ENCODE data around the gene HIP1.

The HIP1 gene

DNA sequence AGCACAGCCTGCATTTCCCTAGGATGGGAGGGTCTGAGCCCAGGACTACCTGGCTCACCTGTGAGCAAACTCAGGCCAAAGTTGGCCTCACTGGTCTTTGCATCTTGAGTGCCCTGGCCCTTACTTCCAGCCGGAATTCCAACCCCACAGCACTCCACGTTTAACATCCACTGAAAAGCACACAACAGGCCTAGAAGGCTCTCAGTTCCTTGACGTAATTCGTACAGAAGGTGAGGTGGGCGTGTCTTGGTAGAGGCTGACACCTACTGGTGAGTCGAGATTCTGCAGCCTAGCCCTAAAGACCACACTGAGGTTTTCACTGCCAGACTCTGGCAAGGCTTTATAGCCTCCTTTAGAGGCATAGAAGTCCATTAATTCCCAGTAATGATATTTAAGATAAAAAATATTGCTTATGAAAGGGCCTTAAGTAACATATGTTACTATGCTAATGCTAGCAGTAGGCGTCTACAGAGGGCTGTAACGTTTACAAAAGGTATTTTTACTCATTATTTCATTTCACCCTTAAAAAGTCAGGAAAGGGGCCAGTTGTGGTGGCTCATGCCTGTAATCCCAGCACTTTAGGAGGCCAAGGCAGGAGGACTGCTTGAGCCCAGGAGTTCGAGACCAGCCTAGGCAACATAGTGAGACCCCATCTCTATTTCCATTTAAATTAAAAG is 95.8 kb downstream of the HIP1 start:
- 0 out of 2 replicates have a peak, but pooled peaks cover 3% of the 10 kb centered on the region for H3K27me3 ChIP-seq (ENCODE audit: insufficient read depth, low read length)
- H2AFZ ChIP-seq (ENCODE audit: low read length): no peak overlapping the region
- no peaks in the 10 kb centered on the region for H3K36me3 ChIP-seq (ENCODE audit: insufficient read depth, low read length)
- peaks cover 10% of the 10 kb centered on the region for H3K4me1 ChIP-seq (ENCODE audit: insufficient read depth, low read length, severe bottlenecking)
- TF ChIP-seq, protein P1, sequence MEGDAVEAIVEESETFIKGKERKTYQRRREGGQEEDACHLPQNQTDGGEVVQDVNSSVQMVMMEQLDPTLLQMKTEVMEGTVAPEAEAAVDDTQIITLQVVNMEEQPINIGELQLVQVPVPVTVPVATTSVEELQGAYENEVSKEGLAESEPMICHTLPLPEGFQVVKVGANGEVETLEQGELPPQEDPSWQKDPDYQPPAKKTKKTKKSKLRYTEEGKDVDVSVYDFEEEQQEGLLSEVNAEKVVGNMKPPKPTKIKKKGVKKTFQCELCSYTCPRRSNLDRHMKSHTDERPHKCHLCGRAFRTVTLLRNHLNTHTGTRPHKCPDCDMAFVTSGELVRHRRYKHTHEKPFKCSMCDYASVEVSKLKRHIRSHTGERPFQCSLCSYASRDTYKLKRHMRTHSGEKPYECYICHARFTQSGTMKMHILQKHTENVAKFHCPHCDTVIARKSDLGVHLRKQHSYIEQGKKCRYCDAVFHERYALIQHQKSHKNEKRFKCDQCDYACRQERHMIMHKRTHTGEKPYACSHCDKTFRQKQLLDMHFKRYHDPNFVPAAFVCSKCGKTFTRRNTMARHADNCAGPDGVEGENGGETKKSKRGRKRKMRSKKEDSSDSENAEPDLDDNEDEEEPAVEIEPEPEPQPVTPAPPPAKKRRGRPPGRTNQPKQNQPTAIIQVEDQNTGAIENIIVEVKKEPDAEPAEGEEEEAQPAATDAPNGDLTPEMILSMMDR (IDR thresholded peaks at IDR 0.05; ENCODE audit: low read length): peak; percentile 97
- no peak for TF ChIP-seq EZH2 (IDR thresholded peaks at IDR 0.05; ENCODE audit: borderline replicate concordance, low read length)
- no peaks in the 10 kb centered on the region for H3F3A ChIP-seq (ENCODE audit: insufficient read depth, low read length)
- peaks cover 8% of the 10 kb centered on the region for H3K9me3 ChIP-seq (ENCODE audit: low read length)
- no peaks in the 10 kb centered on the region for H3K9me2 ChIP-seq (ENCODE audit: low read depth, low read length)
- no peak overlapping the region for H3K4me3 ChIP-seq (ENCODE audit: low read depth, low read length, poor library complexity, severe bottlenecking)
- H3K27ac ChIP-seq (ENCODE audit: low read depth, low read length, poor library complexity, severe bottlenecking): no peak overlapping the region
- no peaks in the 10 kb centered on the region for H4K20me1 ChIP-seq (ENCODE audit: insufficient read depth, low read length)
- H3K79me2 ChIP-seq (ENCODE audit: insufficient read depth, low read length): no peaks in the 10 kb centered on the region
- H3K4me2 ChIP-seq (ENCODE audit: low read length): no peak overlapping the region
- H3K9ac ChIP-seq (ENCODE audit: low read length): no peak overlapping the region

DNA sequence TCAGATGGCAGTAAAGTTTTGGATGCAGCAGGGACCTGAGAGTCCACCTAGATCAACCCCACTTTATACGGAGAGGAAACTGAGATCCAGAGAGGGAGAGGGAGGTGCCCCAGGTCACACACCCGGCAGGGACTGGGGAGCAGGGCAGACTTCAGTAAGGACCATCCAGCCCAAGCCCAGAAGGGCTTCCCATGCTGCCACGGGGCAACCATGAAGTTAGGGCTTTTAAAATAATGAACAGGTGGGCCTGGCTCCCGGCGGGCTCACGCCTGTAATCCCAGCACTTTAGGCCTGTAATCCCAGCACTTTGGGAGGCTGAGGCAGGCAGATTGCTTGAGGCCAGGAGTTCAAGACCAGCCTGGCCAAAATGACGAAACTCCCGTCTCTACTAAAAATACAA is 98.5 kb downstream of the HIP1 start:
- Histone ChIP-seq H3K9me3 (ENCODE audit: low read length) (peaks cover 8% of the 10 kb centered on the region), H3K27ac (ENCODE audit: low read depth, low read length, poor library complexity, severe bottlenecking) (no peak overlapping the region), H3K36me3 (ENCODE audit: insufficient read depth, low read length) (no peaks in the 10 kb centered on the region), H3K9me2 (ENCODE audit: low read depth, low read length) (no peaks in the 10 kb centered on the region), H3F3A (ENCODE audit: insufficient read depth, low read length) (no peaks in the 10 kb centered on the region), H3K79me2 (ENCODE audit: insufficient read depth, low read length) (no peaks in the 10 kb centered on the region), H3K9ac (ENCODE audit: low read length) (no peak overlapping the region), H3K4me1 (ENCODE audit: insufficient read depth, low read length, severe bottlenecking) (peaks cover 10% of the 10 kb centered on the region), H2AFZ (ENCODE audit: low read length) (no peak overlapping the region), H3K4me3 (ENCODE audit: low read depth, low read length, poor library complexity, severe bottlenecking) (no peak overlapping the region), H3K27me3 (ENCODE audit: insufficient read depth, low read length) (0 out of 2 replicates have a peak, but pooled peaks cover 3% of the 10 kb centered on the region), H3K4me2 (ENCODE audit: low read length) (no peak overlapping the region), H4K20me1 (ENCODE audit: insufficient read depth, low read length) (no peaks in the 10 kb centered on the region)
- TF ChIP-seq, protein P1 (IDR thresholded peaks at IDR 0.05; ENCODE audit: low read length): no peak
- TF ChIP-seq EZH2 (IDR thresholded peaks at IDR 0.05; ENCODE audit: borderline replicate concordance, low read length): no peak

DNA sequence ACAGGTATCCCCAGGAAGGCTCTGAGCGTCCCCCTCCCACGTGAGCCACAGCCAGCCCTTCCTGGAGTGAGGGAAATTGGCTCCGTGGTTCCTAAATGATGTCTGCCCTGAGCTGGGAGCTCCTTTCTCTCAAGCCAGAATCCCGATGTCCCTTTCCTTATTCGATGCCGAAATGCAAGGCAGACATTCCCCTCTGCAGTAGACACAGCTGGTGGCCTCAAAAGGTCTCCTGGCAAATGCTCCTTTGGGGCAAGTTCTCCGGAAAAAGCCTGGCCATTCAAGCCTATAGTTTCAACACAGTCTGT is 98.9 kb downstream of the HIP1 start:
- Histone ChIP-seq H3K27me3 (ENCODE audit: insufficient read depth, low read length) (0 out of 2 replicates have a peak, but pooled peaks cover 3% of the 10 kb centered on the region), H3K4me3 (ENCODE audit: low read depth, low read length, poor library complexity, severe bottlenecking) (peak overlapping the region; percentile 59), H3K9me3 (ENCODE audit: low read length) (peaks cover 8% of the 10 kb centered on the region), H3K79me2 (ENCODE audit: insufficient read depth, low read length) (no peaks in the 10 kb centered on the region), H2AFZ (ENCODE audit: low read length) (no peak overlapping the region), H4K20me1 (ENCODE audit: insufficient read depth, low read length) (no peaks in the 10 kb centered on the region), H3K4me1 (ENCODE audit: insufficient read depth, low read length, severe bottlenecking) (peaks cover 10% of the 10 kb centered on the region), H3K9me2 (ENCODE audit: low read depth, low read length) (no peaks in the 10 kb centered on the region), H3K36me3 (ENCODE audit: insufficient read depth, low read length) (no peaks in the 10 kb centered on the region), H3K4me2 (ENCODE audit: low read length) (peak overlapping the region; percentile 75; the same call in 1 of the 2 replicates), H3K9ac (ENCODE audit: low read length) (no peak overlapping the region; the same call in 1 of the 2 replicates), H3K27ac (ENCODE audit: low read depth, low read length, poor library complexity, severe bottlenecking) (no peak overlapping the region), H3F3A (ENCODE audit: insufficient read depth, low read length) (no peaks in the 10 kb centered on the region)
- TF ChIP-seq, protein P1 (IDR thresholded peaks at IDR 0.05; ENCODE audit: low read length): no peak
- TF ChIP-seq EZH2 (IDR thresholded peaks at IDR 0.05; ENCODE audit: borderline replicate concordance, low read length): no peak
